ENCODE measurements around the gene GIT2. TPM values are rescaled to one million over a fixed set of nuclear protein-coding genes. Genes with fewer than 3 reads are reported as not detected.

GIT2 gene
- total RNA-seq, 4 donors from 2014 or later, result 28.7 to 46.5 (median 36.2) TPM

DNA sequence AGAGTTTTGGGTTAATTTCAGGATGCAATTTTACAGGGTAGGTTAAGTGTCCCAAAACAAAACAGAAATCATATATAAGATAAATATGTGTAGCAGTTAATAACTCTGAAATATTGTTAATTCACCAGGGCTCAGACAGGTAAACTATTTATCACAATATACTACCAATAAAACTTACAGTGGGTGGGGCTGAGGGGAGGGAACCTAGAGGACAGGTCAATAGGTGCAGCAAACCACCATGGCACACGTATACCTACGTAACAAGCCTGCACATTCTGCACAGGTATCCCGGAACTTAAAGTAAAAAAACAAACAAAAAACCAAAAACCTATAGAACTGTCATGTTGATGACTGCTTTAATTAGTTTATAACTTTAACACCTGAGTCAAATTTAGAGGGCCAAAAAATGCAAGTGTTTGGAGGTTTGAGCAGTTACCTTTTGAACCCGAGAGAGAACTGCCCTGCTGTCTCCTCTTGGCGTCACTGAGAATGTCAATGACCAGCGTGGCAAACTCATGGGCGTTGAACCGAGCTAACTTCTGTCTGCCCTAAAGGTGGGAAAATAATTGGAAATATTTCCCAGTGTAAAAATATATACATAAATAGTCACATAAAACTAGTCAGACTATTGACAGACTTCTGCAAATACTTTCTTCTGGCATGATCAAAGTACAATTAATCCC lies 36.6 kb downstream of the GIT2 start:
- TF ChIP-seq POLR2AphosphoS5 (IDR thresholded peaks at IDR 0.05) (no peak), POLR2A (IDR thresholded peaks at IDR 0.05; ENCODE audit: low read depth) (no peak), EP300 (IDR thresholded peaks at IDR 0.05) (no peak)
- TF ChIP-seq, protein P1, sequence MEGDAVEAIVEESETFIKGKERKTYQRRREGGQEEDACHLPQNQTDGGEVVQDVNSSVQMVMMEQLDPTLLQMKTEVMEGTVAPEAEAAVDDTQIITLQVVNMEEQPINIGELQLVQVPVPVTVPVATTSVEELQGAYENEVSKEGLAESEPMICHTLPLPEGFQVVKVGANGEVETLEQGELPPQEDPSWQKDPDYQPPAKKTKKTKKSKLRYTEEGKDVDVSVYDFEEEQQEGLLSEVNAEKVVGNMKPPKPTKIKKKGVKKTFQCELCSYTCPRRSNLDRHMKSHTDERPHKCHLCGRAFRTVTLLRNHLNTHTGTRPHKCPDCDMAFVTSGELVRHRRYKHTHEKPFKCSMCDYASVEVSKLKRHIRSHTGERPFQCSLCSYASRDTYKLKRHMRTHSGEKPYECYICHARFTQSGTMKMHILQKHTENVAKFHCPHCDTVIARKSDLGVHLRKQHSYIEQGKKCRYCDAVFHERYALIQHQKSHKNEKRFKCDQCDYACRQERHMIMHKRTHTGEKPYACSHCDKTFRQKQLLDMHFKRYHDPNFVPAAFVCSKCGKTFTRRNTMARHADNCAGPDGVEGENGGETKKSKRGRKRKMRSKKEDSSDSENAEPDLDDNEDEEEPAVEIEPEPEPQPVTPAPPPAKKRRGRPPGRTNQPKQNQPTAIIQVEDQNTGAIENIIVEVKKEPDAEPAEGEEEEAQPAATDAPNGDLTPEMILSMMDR (IDR thresholded peaks at IDR 0.05), result no peak
- DNase-seq (ENCODE audit: extremely low spot score), result no peak
- WGBS, result 93% methylated on average over 8 of the region's 8 CpGs
- H3K4me3 ChIP-seq, result no peak overlapping the region
- H3K4me1 ChIP-seq, result peaks cover 0 to 4% (median 0%) of the 10 kb centered on the region in 4 donors
- no peaks in the 10 kb centered on the region for H3K9me3 ChIP-seq
- intact Hi-C loops (cut with DNase I), result no loop called here
- H3K27me3 ChIP-seq, result no peaks in the 10 kb centered on the region
- no peak overlapping the region for H3K27ac ChIP-seq (replicated peaks in 1 of 4)
- H3K36me3 ChIP-seq, result peaks cover 23 to 100% (median 83%) of the 10 kb centered on the region in 4 donors

DNA sequence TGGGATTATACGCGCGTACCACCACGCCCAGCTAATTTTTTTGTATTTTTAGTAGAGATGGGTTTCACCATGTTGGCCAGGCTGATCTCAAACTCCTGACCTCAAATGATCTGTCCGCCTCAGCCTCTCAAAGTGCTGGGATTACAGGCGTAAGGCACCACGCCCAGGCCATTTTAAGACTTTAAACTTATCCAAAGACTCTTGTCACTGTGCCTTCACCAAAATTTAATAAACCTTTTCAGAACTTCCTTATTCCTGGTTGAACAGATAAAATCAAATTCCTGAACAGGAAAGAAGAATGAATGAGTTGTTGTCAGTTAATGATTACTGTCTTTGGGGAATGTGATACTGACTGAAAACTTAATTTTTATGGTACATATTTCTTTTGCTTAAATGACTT lies 37.8 kb downstream of the GIT2 start:
- no peak for DNase-seq (ENCODE audit: extremely low spot score)
- H3K36me3 ChIP-seq, result peaks cover 18 to 100% (median 83%) of the 10 kb centered on the region in 4 donors
- TF ChIP-seq EP300 (IDR thresholded peaks at IDR 0.05) (no peak), POLR2A (IDR thresholded peaks at IDR 0.05; ENCODE audit: low read depth) (no peak), POLR2AphosphoS5 (IDR thresholded peaks at IDR 0.05) (no peak)
- TF ChIP-seq, protein P1 (IDR thresholded peaks at IDR 0.05), result no peak

DNA sequence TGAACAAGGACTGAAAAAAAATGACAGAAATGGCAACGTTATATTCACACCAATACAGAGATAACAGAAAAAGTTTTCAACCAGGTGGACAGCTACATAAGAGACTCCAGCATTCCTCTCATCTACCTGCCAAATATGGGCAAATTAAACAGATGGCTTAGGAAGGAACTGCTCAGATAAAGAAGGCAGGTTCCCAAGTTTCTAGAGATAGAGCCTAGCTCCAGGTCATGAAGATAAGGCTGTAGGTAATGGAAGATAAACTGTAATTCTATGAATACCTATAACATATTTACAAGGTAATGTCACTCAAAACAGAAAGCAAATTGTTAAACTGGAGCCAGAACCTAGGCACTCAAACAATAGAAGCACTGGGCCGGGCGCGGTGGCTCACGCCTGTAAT lies 42.5 kb downstream of the GIT2 start:
- 94% methylated on average over 5 of the region's 5 CpGs for WGBS
- H3K4me3 ChIP-seq, result no peak overlapping the region
- peak overlapping the region in 3 of 4 donors; percentile 71 to 81 (median 72) for H3K27ac ChIP-seq (replicated peaks in 1 of 4)
- H3K27me3 ChIP-seq, result no peaks in the 10 kb centered on the region
- peaks cover 18 to 94% (median 68%) of the 10 kb centered on the region in 4 donors for H3K36me3 ChIP-seq
- intact Hi-C loops (cut with DNase I), result loop anchor here (5.0 kb wide), 1 partner anchor 44 kb away; the partner anchor contains the start of genes ANKRD13A and GIT2
- no peak for DNase-seq (ENCODE audit: extremely low spot score)
- TF ChIP-seq EP300 (IDR thresholded peaks at IDR 0.05) (no peak), POLR2A (IDR thresholded peaks at IDR 0.05; ENCODE audit: low read depth) (no peak), POLR2AphosphoS5 (IDR thresholded peaks at IDR 0.05) (no peak)
- TF ChIP-seq, protein P1 (IDR thresholded peaks at IDR 0.05), result no peak
- no peaks in the 10 kb centered on the region for H3K9me3 ChIP-seq
- H3K4me1 ChIP-seq, result peaks cover 33 to 43% (median 43%) of the 10 kb centered on the region in 4 donors

More for the DNA sequence above, 37.8 kb downstream of the GIT2 start:
- H3K4me1 ChIP-seq, result peaks cover 0 to 4% (median 0%) of the 10 kb centered on the region in 4 donors
- H3K4me3 ChIP-seq, result no peak overlapping the region
- no peaks in the 10 kb centered on the region for H3K9me3 ChIP-seq
- H3K27ac ChIP-seq (replicated peaks in 1 of 4), result no peak overlapping the region
- H3K27me3 ChIP-seq, result no peaks in the 10 kb centered on the region
- WGBS, result 99% methylated on average over 7 of the region's 7 CpGs
- intact Hi-C loops (cut with DNase I), result no loop called here

DNA sequence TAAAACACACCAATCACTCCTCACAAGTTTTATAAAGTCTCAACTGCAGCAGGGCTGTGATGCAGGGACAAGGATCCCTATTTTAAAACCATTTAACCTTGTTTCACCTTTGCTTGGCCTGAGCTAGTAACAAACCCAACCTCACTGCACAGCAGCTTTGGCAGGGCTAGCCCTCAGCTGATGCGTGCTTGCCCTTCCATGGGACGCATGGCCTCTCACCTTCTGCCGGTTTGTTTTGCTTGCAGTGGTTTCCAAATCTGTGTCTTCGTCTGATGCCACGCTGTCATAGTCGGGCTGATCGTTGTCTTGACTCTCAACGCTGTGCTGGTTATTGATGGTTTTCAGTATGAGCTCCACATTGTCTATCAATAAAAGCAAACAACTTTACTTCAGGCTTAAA lies 43.3 kb downstream of the GIT2 start:
- 87% methylated on average over 8 of the region's 8 CpGs for WGBS
- H3K27ac ChIP-seq (replicated peaks in 1 of 4), result peak overlapping the region; percentile 71 to 81 (median 73)
- no peak overlapping the region for H3K4me3 ChIP-seq
- H3K27me3 ChIP-seq, result no peaks in the 10 kb centered on the region
- no peak for DNase-seq (ENCODE audit: extremely low spot score)
- no peaks in the 10 kb centered on the region for H3K9me3 ChIP-seq
- TF ChIP-seq EP300 (IDR thresholded peaks at IDR 0.05), result no peak
- intact Hi-C loops (cut with DNase I), result loop anchor here (5.0 kb wide), 1 partner anchor 44 kb away; the partner anchor contains the start of genes ANKRD13A and GIT2
- H3K4me1 ChIP-seq, result peaks cover 41 to 51% (median 50%) of the 10 kb centered on the region in 4 donors
- peaks cover 14 to 91% (median 63%) of the 10 kb centered on the region in 4 donors for H3K36me3 ChIP-seq

DNA sequence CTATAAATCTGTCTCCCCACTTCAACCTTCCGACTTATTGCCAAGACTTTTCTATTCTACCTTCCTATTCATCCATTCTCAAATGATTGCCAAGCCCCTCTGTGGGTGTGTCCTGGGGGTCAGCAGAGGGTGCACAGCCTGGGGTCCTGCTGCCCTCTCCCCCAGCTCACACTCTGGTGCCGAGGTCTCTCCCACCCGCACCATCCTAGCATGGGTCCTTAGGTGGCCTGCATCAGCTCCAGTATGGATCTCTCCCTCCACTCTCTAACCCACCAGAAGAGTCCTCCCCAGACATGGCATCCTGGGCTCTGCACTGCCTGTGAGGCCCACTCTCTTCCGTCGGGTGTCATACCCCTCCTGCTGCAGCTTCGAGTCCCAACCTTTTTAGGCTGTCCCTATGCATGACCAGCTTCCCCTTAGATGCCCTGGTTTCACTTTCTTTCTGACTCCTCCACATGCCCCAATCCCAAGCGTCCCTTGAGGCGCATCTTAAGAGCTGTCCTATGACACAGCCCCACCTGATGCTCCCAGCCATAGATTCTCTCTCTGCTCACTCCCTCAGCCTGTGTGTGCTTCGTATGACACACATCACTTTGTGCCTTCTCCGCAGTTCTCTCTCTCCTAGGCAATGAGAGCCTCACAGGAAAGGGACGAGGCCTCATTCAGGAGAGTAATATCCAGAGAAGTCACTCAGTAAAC lies 43.9 kb downstream of the GIT2 start:
- H3K4me3 ChIP-seq, result no peak overlapping the region
- H3K4me1 ChIP-seq, result peaks cover 41 to 57% (median 56%) of the 10 kb centered on the region in 4 donors
- H3K27me3 ChIP-seq, result no peaks in the 10 kb centered on the region
- no peak for DNase-seq (ENCODE audit: extremely low spot score)
- 83% methylated on average over 11 of the region's 11 CpGs for WGBS
- peak overlapping the region; percentile 71 to 81 (median 73) for H3K27ac ChIP-seq (replicated peaks in 1 of 4)
- no peaks in the 10 kb centered on the region for H3K9me3 ChIP-seq
- TF ChIP-seq, protein P1 (IDR thresholded peaks at IDR 0.05), result no peak
- no peak for TF ChIP-seq POLR2AphosphoS5 (IDR thresholded peaks at IDR 0.05)
- no peak for TF ChIP-seq POLR2A (IDR thresholded peaks at IDR 0.05; ENCODE audit: low read depth)
- TF ChIP-seq EP300 (IDR thresholded peaks at IDR 0.05), result no peak
- intact Hi-C loops (cut with DNase I), result loop anchor here (5.0 kb wide), 1 partner anchor 45 kb away; the partner anchor contains the start of genes ANKRD13A and GIT2
- H3K36me3 ChIP-seq, result peaks cover 14 to 88% (median 60%) of the 10 kb centered on the region in 4 donors

Measured in esophagus muscularis mucosa (tissue), 4 donors.